Measurements from ENCODE around the gene ZNF165. TPM values are rescaled to one million over a fixed set of nuclear protein-coding genes. Genes with fewer than 3 reads are reported as not detected.

Gene ZNF165
- polyA plus RNA-seq, 1 of the 3 experiments (the other 2 are of a cell fraction) = 0.25 TPM

GRCh38 chr6:28105245-28105639, 24.9 kb downstream of the ZNF165 start (continued):
- no peak for TF ChIP-seq USF2 (IDR thresholded peaks at IDR 0.05; ENCODE audit: borderline replicate concordance, low read depth, low read length)
- no peak for TF ChIP-seq EZH2phosphoT487 (IDR thresholded peaks at IDR 0.05; ENCODE audit: borderline replicate concordance, low read depth)
- no peak for TF ChIP-seq TCF12 (IDR thresholded peaks at IDR 0.05)
- no peak for TF ChIP-seq CHD2 (IDR thresholded peaks at IDR 0.05; ENCODE audit: low read length, partially characterized antibody)

DNA sequence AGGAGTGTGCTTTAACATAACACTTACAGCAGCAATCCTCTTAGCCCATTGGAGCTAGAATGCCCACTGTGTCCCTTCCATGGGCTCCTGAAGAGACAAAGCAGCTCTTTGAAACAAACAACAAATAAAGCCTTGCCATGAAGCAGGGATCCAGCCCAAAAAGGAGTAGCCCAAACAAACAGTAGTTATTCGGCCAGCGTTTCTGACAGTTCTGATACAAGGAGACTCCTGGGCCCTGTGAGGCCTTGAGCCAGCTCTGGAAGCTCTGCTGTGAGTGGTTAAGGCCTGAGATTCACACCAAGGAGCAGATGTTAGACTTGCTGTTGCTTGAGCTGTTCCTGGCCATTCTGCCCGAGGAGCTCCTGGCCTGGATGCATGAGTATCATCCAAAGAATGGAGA, 27.1 kb downstream of the ZNF165 start:
- Histone ChIP-seq H3K4me3 (ENCODE audit: low read depth in 2 of 2, low read length in 1 of 2) (no peak overlapping the region), H2AFZ (ENCODE audit: low read depth) (no peak overlapping the region), H3K9me2 (no peaks in the 10 kb centered on the region), H3K36me3 (replicated peaks in 1 of 2; ENCODE audit: control insufficient read depth in 1 of 2, insufficient read depth in 2 of 2, low read length in 1 of 2) (no peaks in the 10 kb centered on the region), H4K20me1 (ENCODE audit: insufficient read depth) (no peaks in the 10 kb centered on the region), H3K4me1 (ENCODE audit: control insufficient read depth in 1 of 2, insufficient read depth in 2 of 2, low read depth in 1 of 2, low read length in 1 of 2) (peaks cover 0 to 3% of the 10 kb centered on the region in 2 experiments; a peak in 2 of 4 replicates), H3K27ac (ENCODE audit: low read depth in 2 of 2, low read length in 1 of 2) (no peak overlapping the region), H3K9me3 (no peaks in the 10 kb centered on the region), H3F3A (replicated peaks; ENCODE audit: insufficient read depth) (peaks cover 6% of the 10 kb centered on the region), H3K79me2 (ENCODE audit: insufficient read depth) (no peaks in the 10 kb centered on the region), H3K27me3 (ENCODE audit: insufficient read depth) (no peaks in the 10 kb centered on the region), H3K4me2 (no peak overlapping the region), H3K9ac (no peak overlapping the region)
- POLR2A ChIA-PET = no interaction called here
- TF ChIP-seq FOXM1 (IDR thresholded peaks at IDR 0.05; ENCODE audit: low read depth) (no peak), RAD21 (IDR thresholded peaks at IDR 0.05; ENCODE audit: low read length) (no peak), SIN3A (IDR thresholded peaks at IDR 0.05; ENCODE audit: borderline replicate concordance, low read depth, low read length) (no peak), GATA2 (CRISPR knock-in tag; IDR thresholded peaks at IDR 0.05) (no peak), FOSL2 (IDR thresholded peaks at IDR 0.05; ENCODE audit: borderline replicate concordance, low read depth) (no peak), TCF12 (IDR thresholded peaks at IDR 0.05) (no peak), EZH2phosphoT487 (IDR thresholded peaks at IDR 0.05; ENCODE audit: borderline replicate concordance, low read depth) (no peak), IRF3 (IDR thresholded peaks at IDR 0.05; ENCODE audit: low read depth, low read length) (no peak), TAF1 (IDR thresholded peaks at IDR 0.05; ENCODE audit: borderline replicate concordance, low read depth, low read length) (no peak), MXI1 (IDR thresholded peaks at IDR 0.05; ENCODE audit: low read depth, low read length) (no peak), YY1 (IDR thresholded peaks at IDR 0.05; ENCODE audit: low read depth) (no peak), RXRA (IDR thresholded peaks at IDR 0.05; ENCODE audit: borderline replicate concordance, low read depth) (no peak), GABPA (IDR thresholded peaks at IDR 0.05; ENCODE audit: low read depth) (no peak), EP300 (IDR thresholded peaks at IDR 0.05; ENCODE audit: borderline replicate concordance in 1 of 2, low read depth in 1 of 2, low read length in 1 of 2) (no peak), TEAD4 (IDR thresholded peaks at IDR 0.05; ENCODE audit: borderline replicate concordance, insufficient read depth) (no peak), ELF1 (IDR thresholded peaks at IDR 0.05) (no peak)
- TF ChIP-seq, protein P1, sequence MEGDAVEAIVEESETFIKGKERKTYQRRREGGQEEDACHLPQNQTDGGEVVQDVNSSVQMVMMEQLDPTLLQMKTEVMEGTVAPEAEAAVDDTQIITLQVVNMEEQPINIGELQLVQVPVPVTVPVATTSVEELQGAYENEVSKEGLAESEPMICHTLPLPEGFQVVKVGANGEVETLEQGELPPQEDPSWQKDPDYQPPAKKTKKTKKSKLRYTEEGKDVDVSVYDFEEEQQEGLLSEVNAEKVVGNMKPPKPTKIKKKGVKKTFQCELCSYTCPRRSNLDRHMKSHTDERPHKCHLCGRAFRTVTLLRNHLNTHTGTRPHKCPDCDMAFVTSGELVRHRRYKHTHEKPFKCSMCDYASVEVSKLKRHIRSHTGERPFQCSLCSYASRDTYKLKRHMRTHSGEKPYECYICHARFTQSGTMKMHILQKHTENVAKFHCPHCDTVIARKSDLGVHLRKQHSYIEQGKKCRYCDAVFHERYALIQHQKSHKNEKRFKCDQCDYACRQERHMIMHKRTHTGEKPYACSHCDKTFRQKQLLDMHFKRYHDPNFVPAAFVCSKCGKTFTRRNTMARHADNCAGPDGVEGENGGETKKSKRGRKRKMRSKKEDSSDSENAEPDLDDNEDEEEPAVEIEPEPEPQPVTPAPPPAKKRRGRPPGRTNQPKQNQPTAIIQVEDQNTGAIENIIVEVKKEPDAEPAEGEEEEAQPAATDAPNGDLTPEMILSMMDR (IDR thresholded peaks at IDR 0.05) = no peak
- TF ChIP-seq, protein P2, sequence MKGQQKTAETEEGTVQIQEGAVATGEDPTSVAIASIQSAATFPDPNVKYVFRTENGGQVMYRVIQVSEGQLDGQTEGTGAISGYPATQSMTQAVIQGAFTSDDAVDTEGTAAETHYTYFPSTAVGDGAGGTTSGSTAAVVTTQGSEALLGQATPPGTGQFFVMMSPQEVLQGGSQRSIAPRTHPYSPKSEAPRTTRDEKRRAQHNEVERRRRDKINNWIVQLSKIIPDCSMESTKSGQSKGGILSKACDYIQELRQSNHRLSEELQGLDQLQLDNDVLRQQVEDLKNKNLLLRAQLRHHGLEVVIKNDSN (IDR thresholded peaks at IDR 0.05; ENCODE audit: borderline replicate concordance, low read depth) = no peak
- TF ChIP-seq, protein P3, sequence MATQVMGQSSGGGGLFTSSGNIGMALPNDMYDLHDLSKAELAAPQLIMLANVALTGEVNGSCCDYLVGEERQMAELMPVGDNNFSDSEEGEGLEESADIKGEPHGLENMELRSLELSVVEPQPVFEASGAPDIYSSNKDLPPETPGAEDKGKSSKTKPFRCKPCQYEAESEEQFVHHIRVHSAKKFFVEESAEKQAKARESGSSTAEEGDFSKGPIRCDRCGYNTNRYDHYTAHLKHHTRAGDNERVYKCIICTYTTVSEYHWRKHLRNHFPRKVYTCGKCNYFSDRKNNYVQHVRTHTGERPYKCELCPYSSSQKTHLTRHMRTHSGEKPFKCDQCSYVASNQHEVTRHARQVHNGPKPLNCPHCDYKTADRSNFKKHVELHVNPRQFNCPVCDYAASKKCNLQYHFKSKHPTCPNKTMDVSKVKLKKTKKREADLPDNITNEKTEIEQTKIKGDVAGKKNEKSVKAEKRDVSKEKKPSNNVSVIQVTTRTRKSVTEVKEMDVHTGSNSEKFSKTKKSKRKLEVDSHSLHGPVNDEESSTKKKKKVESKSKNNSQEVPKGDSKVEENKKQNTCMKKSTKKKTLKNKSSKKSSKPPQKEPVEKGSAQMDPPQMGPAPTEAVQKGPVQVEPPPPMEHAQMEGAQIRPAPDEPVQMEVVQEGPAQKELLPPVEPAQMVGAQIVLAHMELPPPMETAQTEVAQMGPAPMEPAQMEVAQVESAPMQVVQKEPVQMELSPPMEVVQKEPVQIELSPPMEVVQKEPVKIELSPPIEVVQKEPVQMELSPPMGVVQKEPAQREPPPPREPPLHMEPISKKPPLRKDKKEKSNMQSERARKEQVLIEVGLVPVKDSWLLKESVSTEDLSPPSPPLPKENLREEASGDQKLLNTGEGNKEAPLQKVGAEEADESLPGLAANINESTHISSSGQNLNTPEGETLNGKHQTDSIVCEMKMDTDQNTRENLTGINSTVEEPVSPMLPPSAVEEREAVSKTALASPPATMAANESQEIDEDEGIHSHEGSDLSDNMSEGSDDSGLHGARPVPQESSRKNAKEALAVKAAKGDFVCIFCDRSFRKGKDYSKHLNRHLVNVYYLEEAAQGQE (IDR thresholded peaks at IDR 0.05; ENCODE audit: low read depth, low read length) = no peak
- WGBS (ENCODE audit: low lambda C conversion rate) = 63% methylated on average over 3 of the region's 3 CpGs
- DNase-seq = no peak
- CTCF ChIA-PET = interaction anchor here (0.8 to 1.6 kb wide), 2 partner anchors 11 to 248 kb away, joined by 3 read pairs; no protein-coding TSS in a partner anchor
